WI38 (cell line): ENCODE data around the gene PSMA5.
A peak's percentile ranks its signal among the peaks of the same experiment; 100 is the strongest.

Experiments
- H3K4me3 ChIP-seq: 2 replicates; pipeline ENCODE4 v1.5.1; 2011; ENCODE audit warnings: low read depth, mild to moderate bottlenecking, control low read depth, low read length
- TF ChIP-seq, protein P1 (sequence below): IDR thresholded peaks from 2 replicates; pipeline ENCODE4 v1.5.1; 2012; ENCODE audit warnings: low read depth, mild to moderate bottlenecking, control low read depth, low read length

The PSMA5 gene

DNA sequence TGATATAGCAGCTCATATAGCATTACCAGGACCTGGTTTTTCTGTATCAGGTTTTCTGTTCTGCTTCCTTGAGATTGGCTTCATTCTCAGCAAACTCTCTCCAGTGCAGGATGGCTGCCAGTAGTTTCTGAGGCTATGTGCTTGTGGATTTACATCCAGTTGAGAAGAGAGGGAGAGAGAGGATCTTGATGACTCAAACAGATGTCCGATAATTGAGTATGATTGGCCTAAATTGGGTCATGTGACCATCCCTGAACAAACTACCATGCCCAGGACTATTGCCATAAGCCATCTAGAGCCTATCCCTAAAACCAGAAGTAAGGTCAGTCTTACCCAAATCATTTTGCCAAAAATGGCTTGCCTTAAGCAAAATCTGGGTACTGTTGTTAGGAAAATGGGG, 18.1 kb upstream of the PSMA5 start:
- TF ChIP-seq, protein P1, sequence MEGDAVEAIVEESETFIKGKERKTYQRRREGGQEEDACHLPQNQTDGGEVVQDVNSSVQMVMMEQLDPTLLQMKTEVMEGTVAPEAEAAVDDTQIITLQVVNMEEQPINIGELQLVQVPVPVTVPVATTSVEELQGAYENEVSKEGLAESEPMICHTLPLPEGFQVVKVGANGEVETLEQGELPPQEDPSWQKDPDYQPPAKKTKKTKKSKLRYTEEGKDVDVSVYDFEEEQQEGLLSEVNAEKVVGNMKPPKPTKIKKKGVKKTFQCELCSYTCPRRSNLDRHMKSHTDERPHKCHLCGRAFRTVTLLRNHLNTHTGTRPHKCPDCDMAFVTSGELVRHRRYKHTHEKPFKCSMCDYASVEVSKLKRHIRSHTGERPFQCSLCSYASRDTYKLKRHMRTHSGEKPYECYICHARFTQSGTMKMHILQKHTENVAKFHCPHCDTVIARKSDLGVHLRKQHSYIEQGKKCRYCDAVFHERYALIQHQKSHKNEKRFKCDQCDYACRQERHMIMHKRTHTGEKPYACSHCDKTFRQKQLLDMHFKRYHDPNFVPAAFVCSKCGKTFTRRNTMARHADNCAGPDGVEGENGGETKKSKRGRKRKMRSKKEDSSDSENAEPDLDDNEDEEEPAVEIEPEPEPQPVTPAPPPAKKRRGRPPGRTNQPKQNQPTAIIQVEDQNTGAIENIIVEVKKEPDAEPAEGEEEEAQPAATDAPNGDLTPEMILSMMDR: no peak

DNA sequence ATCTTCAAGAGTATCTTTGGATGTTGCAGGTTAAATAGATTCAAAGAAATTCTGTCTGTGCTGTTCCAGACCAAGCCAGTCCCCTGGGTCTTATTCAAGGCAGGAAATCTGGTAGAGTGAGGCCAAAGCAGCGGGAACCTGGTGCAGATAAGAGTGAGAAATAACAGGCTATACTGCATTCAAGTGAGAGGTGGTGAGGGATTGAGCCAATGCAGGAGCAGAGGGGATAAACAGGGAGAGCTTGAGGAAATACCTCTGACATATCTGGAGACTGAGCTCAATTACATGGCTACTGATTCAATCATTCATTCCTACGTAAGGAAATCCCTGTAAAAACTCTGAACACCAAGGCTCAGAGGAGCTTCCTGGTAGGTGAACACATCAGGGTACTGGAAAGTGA, 17.2 kb upstream of the PSMA5 start:
- TF ChIP-seq, protein P1: no peak
- H3K4me3 ChIP-seq: no peak overlapping the region

More for the DNA sequence above, 18.1 kb upstream of the PSMA5 start:
- no peak overlapping the region for H3K4me3 ChIP-seq

DNA sequence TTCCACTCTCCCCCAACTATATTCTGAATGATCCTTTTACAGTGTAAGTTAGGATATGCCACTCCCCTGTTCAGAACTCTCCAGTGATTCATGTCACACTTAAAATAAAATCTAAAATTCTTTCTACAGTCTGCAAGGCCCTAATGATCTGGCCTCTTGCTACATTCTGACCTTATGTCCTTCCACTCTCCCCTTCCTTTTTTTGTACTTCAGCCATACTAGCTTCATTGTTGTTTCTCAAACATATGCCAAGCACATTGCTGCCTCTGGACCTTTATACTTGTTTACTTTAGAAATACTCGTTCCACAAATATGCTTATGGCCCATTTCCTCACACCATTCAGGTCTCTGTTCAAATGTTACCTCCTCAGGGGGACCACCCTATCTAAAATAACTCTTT, 14.8 kb upstream of the PSMA5 start:
- TF ChIP-seq, protein P1: no peak
- H3K4me3 ChIP-seq: no peak overlapping the region

DNA sequence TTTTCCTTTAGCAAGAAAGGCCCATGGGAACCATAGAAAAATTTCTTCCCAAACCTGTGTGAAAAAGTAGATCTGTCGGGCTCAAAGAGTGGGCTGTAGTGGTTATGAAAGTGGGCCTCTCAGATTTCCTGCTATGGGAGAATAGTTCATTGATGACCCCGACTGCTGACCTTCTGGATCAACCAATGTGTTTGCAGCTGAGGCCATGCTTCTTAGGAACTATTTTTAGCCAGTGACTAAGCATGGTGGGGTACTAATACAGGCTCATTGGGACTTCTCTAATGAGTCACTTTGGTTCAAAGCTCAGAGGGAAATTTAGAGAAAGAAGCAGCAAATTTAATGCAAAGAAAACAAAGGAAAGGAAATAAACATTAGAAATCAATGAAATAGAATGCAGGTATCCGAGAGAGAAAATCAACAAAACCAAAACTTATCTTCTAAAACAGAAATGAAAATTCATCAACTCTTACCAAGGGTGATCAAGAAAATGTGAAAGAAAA, 12.6 kb upstream of the PSMA5 start:
- no peak overlapping the region for H3K4me3 ChIP-seq
- TF ChIP-seq, protein P1: no peak

DNA sequence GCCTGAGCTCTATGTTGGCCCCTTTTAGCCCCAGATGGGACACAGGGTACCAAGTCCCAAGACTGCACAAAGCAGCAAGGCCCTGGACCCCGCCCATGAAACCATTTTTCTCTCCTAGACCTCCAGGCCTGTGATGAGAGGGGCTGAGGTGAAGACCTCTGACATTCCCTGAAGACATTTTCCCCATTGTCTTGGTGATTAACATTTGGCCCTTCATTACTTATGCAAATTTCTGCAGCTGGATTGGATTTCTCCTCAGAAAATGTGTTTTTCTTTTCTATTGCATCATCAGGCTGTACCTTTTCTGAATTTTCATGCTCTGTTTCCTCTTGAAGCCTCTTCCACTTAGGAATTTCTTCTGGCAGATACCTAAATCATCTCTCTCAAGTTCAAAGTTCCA, 8.2 kb upstream of the PSMA5 start:
- H3K4me3 ChIP-seq: no peak overlapping the region
- TF ChIP-seq, protein P1: no peak

DNA sequence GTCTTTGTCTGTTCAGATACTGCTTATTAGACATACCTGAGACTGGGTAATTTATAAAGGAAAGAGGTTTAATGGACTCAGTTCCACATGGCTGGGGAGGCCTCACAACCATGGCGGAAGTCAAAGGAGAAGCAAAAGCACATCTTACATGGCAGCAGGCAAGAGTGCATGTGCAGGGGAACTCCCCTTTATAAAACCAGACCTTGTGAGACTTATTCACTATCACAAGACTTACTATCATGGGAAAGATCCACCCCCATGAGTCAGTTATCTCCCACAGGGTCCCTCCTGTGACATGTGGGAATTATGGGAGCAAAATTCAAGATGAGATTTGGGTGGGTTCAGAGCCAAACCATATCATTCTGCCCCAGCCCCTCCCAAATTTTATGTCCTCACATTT, 7.1 kb upstream of the PSMA5 start:
- TF ChIP-seq, protein P1: no peak
- no peak overlapping the region for H3K4me3 ChIP-seq

DNA sequence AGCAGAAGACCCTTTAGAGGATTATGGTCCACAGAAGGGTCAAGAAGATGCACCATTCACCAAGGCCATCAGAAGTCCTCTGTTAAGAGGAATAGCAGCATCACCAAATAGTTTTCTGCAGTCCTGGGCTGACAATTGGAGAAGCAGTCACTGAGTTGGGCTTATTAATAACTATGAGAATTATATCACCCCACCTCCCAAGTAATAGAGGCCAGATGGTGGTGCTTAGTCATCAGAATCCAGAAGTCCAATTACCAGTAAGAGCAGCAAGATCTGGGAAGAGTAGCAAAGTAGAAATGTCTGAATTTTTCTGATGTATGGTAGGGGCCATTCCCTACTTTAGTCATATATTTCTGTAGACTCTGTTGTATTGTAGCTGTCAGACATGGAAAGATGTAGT, 6.1 kb upstream of the PSMA5 start:
- H3K4me3 ChIP-seq: no peak overlapping the region
- TF ChIP-seq, protein P1: no peak

DNA sequence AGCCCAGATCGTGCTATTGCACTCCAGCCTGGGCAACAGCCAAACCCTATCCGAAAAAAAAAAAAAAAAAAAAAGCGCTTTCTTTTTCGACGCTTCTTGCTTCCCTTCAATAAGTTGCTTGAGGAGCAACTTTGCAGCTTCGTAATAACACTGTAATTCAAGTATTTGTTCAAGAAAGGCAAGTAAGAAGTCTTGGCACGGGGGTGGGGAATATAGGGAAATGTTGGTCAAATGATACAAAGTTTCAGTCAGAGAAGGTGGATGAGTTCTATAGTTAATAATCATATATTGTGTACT, 871 bp upstream of the PSMA5 start:
- H3K4me3 ChIP-seq: peak overlapping the region; percentile 84
- TF ChIP-seq, protein P1: no peak
